K562 (cell line): ENCODE data around the gene GGPS1.

ENCODE experiments used
- CREM ChIP-seq: IDR thresholded peaks from 2 replicates; pipeline ENCODE4 v1.6.1; 2014; ENCODE audit warnings: antibody characterized with exemption, low read depth
- ILF3 ChIP-seq: fragments of 450-650 bp; IDR thresholded peaks from 2 replicates; pipeline ENCODE4 v1.6.1; 2018; ENCODE audit warnings: antibody characterized with exemption, mild to moderate bottlenecking, moderate library complexity, borderline replicate concordance
- KLF13 ChIP-seq: fragments of 450-650 bp; IDR thresholded peaks from 2 replicates; pipeline ENCODE4 v1.6.1; 2016; ENCODE audit warnings: missing genetic modification characterization, low read depth, mild to moderate bottlenecking, missing compliant biosample characterization, moderate library complexity, borderline replicate concordance
- NFIC ChIP-seq: fragments of 450-650 bp; IDR thresholded peaks from 2 replicates; pipeline ENCODE4 v1.6.1; 2017; ENCODE audit warnings: mild to moderate bottlenecking, inconsistent platforms
- POLR2AphosphoS5 ChIP-seq: IDR thresholded peaks from 2 replicates; pipeline ENCODE4 v1.6.1; 2011; ENCODE audit warnings: mild to moderate bottlenecking, low read depth, low read length, moderate library complexity; ENCODE audit not compliant: control insufficient read depth, insufficient read depth
- RFX5 ChIP-seq: IDR thresholded peaks from 2 replicates; pipeline ENCODE4 v1.6.1; 2011; ENCODE audit warnings: low read depth, mild to moderate bottlenecking, improper control_type of control experiment, low read length
- SREBF1 ChIP-seq: fragments of 150-350 bp; IDR thresholded peaks from 2 replicates; pipeline ENCODE4 v1.6.1; 2014; ENCODE audit warnings: antibody characterized with exemption, low read depth, low read length, borderline replicate concordance
- TAF1 ChIP-seq: IDR thresholded peaks from 2 replicates; pipeline ENCODE4 v1.6.1; 2011; ENCODE audit warnings: mild to moderate bottlenecking, low read length, moderate library complexity; ENCODE audit not compliant: insufficient read depth, control insufficient read depth, severe bottlenecking; ENCODE audit errors: extremely low read depth
- ZNF12 ChIP-seq: sonication (generic); formaldehyde crosslinking; IDR thresholded peaks from 2 replicates; pipeline ENCODE4 v1.4.0; 2020; ENCODE audit warnings: mild to moderate bottlenecking, missing genetic modification reagents
- ZNF274 ChIP-seq: IDR thresholded peaks from 2 replicates; pipeline ENCODE4 v1.6.1; 2011; ENCODE audit warnings: low read depth, mild to moderate bottlenecking, low read length, moderate library complexity, borderline replicate concordance
- ZNF354B ChIP-seq: fragments of 250-450 bp; sonication (Bioruptor Pico); IDR thresholded peaks from 2 replicates; pipeline ENCODE4 v1.4.0; 2020
- TF ChIP-seq, protein P1 (sequence below), 3 experiments: IDR thresholded peaks in 2 of 3; conservative IDR thresholded peaks in 1 of 3; 2 replicates each; pipeline ENCODE4 v1.5.1; 2011 to 2012; ENCODE audit warnings: low read length in 3 of 3, mild to moderate bottlenecking in 3 of 3, control low read depth in 2 of 3, improper control_type of control experiment in 1 of 3, inconsistent platforms in 1 of 3, low read depth in 1 of 3, mixed read lengths in 1 of 3, moderate library complexity in 1 of 3; ENCODE audit not compliant: insufficient read depth in 2 of 3
- TF ChIP-seq, protein P2 (sequence below), 2 experiments: fragments of 450-650 bp; formaldehyde crosslinking in 1 of 2; IDR thresholded peaks; 2 replicates each; pipeline versions ENCODE4 v1.4.0 to v1.6.1; 2014 to 2020; ENCODE audit warnings: mild to moderate bottlenecking in 2 of 2, borderline replicate concordance in 1 of 2, low read depth in 1 of 2

DNA sequence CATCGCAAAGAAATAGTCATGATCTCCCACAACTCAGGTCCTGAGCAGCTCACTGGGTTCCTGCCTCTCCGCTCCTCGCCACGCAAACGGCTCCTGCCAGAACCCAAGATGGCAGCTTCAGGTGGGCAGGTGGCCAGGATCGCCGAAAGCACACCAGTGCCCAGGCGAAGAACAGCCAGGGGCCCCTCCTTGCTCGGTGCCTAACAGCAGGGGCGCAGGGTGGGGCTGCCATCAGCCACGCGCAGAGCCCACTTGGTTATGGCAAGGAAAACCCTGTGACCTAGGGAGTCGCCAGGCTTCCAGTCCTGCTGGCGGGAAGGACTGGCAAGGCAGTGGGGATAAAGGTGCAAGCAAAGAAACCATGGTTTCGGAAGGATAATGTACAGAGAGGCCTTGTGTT lies 47.9 kb upstream of the GGPS1 start:
- TF ChIP-seq, protein P1, sequence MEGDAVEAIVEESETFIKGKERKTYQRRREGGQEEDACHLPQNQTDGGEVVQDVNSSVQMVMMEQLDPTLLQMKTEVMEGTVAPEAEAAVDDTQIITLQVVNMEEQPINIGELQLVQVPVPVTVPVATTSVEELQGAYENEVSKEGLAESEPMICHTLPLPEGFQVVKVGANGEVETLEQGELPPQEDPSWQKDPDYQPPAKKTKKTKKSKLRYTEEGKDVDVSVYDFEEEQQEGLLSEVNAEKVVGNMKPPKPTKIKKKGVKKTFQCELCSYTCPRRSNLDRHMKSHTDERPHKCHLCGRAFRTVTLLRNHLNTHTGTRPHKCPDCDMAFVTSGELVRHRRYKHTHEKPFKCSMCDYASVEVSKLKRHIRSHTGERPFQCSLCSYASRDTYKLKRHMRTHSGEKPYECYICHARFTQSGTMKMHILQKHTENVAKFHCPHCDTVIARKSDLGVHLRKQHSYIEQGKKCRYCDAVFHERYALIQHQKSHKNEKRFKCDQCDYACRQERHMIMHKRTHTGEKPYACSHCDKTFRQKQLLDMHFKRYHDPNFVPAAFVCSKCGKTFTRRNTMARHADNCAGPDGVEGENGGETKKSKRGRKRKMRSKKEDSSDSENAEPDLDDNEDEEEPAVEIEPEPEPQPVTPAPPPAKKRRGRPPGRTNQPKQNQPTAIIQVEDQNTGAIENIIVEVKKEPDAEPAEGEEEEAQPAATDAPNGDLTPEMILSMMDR (IDR thresholded peaks at IDR 0.05 in 2 of 3, conservative IDR thresholded peaks at IDR 0.05 in 1 of 3; ENCODE audit: insufficient read depth in 2 of 3, low read depth in 1 of 3, low read length in 3 of 3): no peak
- no peak for TF ChIP-seq TAF1
- TF ChIP-seq CREM: no peak
- no peak for TF ChIP-seq ZNF274
- TF ChIP-seq ZNF354B (CRISPR knock-in tag): no peak
- TF ChIP-seq NFIC: 0 out of 2 replicates have a peak, but pooled peaks have one; percentile 5
- TF ChIP-seq POLR2AphosphoS5: no peak
- TF ChIP-seq SREBF1: no peak
- no peak for TF ChIP-seq ZNF12 (CRISPR knock-in tag)
- no peak for TF ChIP-seq RFX5
- TF ChIP-seq KLF13 (tag): no peak
- TF ChIP-seq, protein P2, sequence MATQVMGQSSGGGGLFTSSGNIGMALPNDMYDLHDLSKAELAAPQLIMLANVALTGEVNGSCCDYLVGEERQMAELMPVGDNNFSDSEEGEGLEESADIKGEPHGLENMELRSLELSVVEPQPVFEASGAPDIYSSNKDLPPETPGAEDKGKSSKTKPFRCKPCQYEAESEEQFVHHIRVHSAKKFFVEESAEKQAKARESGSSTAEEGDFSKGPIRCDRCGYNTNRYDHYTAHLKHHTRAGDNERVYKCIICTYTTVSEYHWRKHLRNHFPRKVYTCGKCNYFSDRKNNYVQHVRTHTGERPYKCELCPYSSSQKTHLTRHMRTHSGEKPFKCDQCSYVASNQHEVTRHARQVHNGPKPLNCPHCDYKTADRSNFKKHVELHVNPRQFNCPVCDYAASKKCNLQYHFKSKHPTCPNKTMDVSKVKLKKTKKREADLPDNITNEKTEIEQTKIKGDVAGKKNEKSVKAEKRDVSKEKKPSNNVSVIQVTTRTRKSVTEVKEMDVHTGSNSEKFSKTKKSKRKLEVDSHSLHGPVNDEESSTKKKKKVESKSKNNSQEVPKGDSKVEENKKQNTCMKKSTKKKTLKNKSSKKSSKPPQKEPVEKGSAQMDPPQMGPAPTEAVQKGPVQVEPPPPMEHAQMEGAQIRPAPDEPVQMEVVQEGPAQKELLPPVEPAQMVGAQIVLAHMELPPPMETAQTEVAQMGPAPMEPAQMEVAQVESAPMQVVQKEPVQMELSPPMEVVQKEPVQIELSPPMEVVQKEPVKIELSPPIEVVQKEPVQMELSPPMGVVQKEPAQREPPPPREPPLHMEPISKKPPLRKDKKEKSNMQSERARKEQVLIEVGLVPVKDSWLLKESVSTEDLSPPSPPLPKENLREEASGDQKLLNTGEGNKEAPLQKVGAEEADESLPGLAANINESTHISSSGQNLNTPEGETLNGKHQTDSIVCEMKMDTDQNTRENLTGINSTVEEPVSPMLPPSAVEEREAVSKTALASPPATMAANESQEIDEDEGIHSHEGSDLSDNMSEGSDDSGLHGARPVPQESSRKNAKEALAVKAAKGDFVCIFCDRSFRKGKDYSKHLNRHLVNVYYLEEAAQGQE (IDR thresholded peaks at IDR 0.05; ENCODE audit: borderline replicate concordance): no peak
- TF ChIP-seq, protein P2 (CRISPR knock-in tag; IDR thresholded peaks at IDR 0.05; ENCODE audit: low read depth): no peak
- no peak for TF ChIP-seq ILF3
